Smooth muscle cell (in vitro differentiated cells): ENCODE results near the gene ORM2. TPM values are rescaled to one million over a fixed set of nuclear protein-coding genes. Genes with fewer than 3 reads are reported as not detected.

Source experiments
- DNase-seq: peaks from one replicate; lab custom pipeline; 2025; ENCODE audit not compliant: unreplicated experiment; lab: John Stamatoyannopoulos, UW
- H2AFZ ChIP-seq: fragments of 200-600 bp; sonication (generic); 2 replicates; pipeline ENCODE4 v1.6.0; 2016; ENCODE audit warnings: antibody characterized with exemption, low read depth, mild to moderate bottlenecking
- H3F3A ChIP-seq: fragments of 200-600 bp; sonication (generic); 2 replicates; pipeline ENCODE4 v1.6.0; 2017; ENCODE audit warnings: antibody characterized with exemption, low read depth
- H3K27ac ChIP-seq: fragments of 200-600 bp; sonication (generic); 2 replicates; pipeline ENCODE4 v1.5.1; 2016; ENCODE audit warnings: low read depth, mild to moderate bottlenecking
- H3K27me3 ChIP-seq: fragments of 200-600 bp; sonication (generic); 2 replicates; pipeline ENCODE4 v1.6.1; 2016; ENCODE audit warnings: low read depth, mild to moderate bottlenecking
- H3K36me3 ChIP-seq: fragments of 200-600 bp; sonication (generic); 2 replicates; pipeline ENCODE4 v1.5.1; 2016; ENCODE audit warnings: low read depth
- H3K4me1 ChIP-seq: fragments of 200-600 bp; sonication (generic); 2 replicates; pipeline ENCODE4 v1.5.1; 2016; ENCODE audit warnings: low read depth
- H3K4me2 ChIP-seq: fragments of 200-600 bp; sonication (generic); 2 replicates; pipeline ENCODE4 v1.6.0; 2016; ENCODE audit warnings: mild to moderate bottlenecking
- H3K4me3 ChIP-seq: fragments of 200-600 bp; sonication (generic); 2 replicates; pipeline ENCODE4 v1.5.1; 2016; ENCODE audit warnings: mild to moderate bottlenecking
- H3K79me2 ChIP-seq: fragments of 200-600 bp; sonication (generic); 2 replicates; pipeline ENCODE4 v1.6.0; 2016; ENCODE audit warnings: low read depth, mild to moderate bottlenecking
- H3K9ac ChIP-seq: fragments of 200-600 bp; sonication (generic); 2 replicates; pipeline ENCODE4 v1.6.0; 2016; ENCODE audit warnings: low read depth
- H3K9me3 ChIP-seq: fragments of 200-600 bp; sonication (generic); replicated peaks from 2 replicates; pipeline ENCODE4 v1.5.1; 2016; ENCODE audit warnings: low read depth
- H4K20me1 ChIP-seq: fragments of 200-600 bp; sonication (generic); 2 replicates; pipeline ENCODE4 v1.6.0; 2016; ENCODE audit warnings: low read depth
- WGBS: methylation state at CpG from one replicate; pipeline ENCODE4 v1.1.7; 2016; ENCODE audit warnings: low lambda C conversion rate; 5-methylcytosine and 5-hydroxymethylcytosine counted together
- polyA plus RNA-seq: library from polyadenylated mRNA; unstranded; fragments of >200 nt; fragmentation: Nextera tagmentation; extraction: Ambion mirVana; gene quantifications from 2 replicates; pipeline ENCODE4 v1.2.1, GENCODE V29; 2016
- total RNA-seq: library from RNA; depleted of rRNA; stranded (reverse); fragments of >200 nt; gene quantifications from 2 replicates; pipeline ENCODE4 v1.2.3, GENCODE V29; 2014
- TF ChIP-seq, protein P1 (sequence below): fragments of 200-600 bp; sonication (generic); IDR thresholded peaks from 2 replicates; pipeline ENCODE4 v1.5.1; 2017; ENCODE audit warnings: borderline replicate concordance, mild to moderate bottlenecking, antibody characterized with exemption; ENCODE audit not compliant: insufficient read depth, poor library complexity, severe bottlenecking

The ORM2 gene
- total and polyA plus RNA-seq, 2 experiments from 2014 or later, result not detected

DNA sequence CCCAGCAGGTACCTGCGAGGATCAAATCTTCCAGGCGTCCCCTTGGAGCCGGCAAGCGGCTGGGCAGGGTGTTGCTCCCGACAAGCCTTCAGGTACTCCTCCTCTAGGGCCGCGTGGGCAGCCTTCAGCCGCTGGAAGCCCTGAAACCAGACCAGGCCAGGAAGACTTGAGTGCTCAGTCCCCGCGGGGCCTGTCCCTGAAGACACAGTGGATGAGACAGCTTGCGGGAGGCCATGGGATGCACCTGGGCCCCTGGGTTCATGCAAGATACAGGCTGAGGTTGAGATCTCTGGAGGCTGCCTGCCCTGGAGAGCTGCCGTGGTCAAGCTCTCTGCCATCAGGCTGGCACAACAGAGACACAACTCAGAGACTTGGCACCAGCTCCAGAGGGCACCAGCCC, 32.7 kb downstream of the ORM2 start:
- TF ChIP-seq, protein P1, sequence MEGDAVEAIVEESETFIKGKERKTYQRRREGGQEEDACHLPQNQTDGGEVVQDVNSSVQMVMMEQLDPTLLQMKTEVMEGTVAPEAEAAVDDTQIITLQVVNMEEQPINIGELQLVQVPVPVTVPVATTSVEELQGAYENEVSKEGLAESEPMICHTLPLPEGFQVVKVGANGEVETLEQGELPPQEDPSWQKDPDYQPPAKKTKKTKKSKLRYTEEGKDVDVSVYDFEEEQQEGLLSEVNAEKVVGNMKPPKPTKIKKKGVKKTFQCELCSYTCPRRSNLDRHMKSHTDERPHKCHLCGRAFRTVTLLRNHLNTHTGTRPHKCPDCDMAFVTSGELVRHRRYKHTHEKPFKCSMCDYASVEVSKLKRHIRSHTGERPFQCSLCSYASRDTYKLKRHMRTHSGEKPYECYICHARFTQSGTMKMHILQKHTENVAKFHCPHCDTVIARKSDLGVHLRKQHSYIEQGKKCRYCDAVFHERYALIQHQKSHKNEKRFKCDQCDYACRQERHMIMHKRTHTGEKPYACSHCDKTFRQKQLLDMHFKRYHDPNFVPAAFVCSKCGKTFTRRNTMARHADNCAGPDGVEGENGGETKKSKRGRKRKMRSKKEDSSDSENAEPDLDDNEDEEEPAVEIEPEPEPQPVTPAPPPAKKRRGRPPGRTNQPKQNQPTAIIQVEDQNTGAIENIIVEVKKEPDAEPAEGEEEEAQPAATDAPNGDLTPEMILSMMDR, result no peak
- Histone ChIP-seq H3K9ac (no peak overlapping the region), H3K27ac (no peak overlapping the region), H3F3A (peaks cover 14% of the 10 kb centered on the region), H4K20me1 (no peaks in the 10 kb centered on the region), H2AFZ (no peak overlapping the region), H3K4me1 (no peaks in the 10 kb centered on the region), H3K4me3 (no peak overlapping the region), H3K36me3 (peaks cover 9% of the 10 kb centered on the region), H3K27me3 (no peaks in the 10 kb centered on the region), H3K4me2 (no peak overlapping the region), H3K79me2 (no peaks in the 10 kb centered on the region), H3K9me3 (no peaks in the 10 kb centered on the region)
- DNase-seq, result no peak
- 97% methylated on average over 12 of the region's 12 CpGs for WGBS

DNA sequence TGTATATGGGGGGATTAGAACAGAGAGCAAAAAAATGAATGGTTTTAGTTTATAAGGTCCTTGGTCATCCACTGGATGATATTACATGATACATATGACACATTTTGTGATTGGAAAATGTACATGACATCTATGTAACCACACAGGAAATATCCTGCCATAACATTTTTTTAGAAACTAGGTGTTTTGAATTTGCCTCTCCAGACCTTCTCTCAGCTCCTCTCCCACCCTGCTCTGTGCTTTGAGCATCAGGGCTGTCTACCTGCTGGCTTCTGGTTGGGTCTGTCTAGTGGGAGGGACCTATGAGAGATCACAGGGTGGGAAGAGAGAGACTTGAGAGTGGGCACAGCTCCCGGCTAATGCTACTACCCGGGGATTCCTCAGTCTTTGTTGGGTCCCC, 33.8 kb downstream of the ORM2 start:
- Histone ChIP-seq H3K27ac (no peak overlapping the region), H3K36me3 (peaks cover 5% of the 10 kb centered on the region), H3K9ac (no peak overlapping the region), H3K4me2 (no peak overlapping the region), H3K4me3 (no peak overlapping the region), H3F3A (peaks cover 14% of the 10 kb centered on the region), H2AFZ (no peak overlapping the region), H3K4me1 (no peaks in the 10 kb centered on the region), H3K27me3 (no peaks in the 10 kb centered on the region), H3K79me2 (no peaks in the 10 kb centered on the region), H4K20me1 (no peaks in the 10 kb centered on the region), H3K9me3 (no peaks in the 10 kb centered on the region)
- TF ChIP-seq, protein P1, result no peak
- WGBS, result 80% methylated on average over 2 of the region's 2 CpGs
- DNase-seq, result no peak

DNA sequence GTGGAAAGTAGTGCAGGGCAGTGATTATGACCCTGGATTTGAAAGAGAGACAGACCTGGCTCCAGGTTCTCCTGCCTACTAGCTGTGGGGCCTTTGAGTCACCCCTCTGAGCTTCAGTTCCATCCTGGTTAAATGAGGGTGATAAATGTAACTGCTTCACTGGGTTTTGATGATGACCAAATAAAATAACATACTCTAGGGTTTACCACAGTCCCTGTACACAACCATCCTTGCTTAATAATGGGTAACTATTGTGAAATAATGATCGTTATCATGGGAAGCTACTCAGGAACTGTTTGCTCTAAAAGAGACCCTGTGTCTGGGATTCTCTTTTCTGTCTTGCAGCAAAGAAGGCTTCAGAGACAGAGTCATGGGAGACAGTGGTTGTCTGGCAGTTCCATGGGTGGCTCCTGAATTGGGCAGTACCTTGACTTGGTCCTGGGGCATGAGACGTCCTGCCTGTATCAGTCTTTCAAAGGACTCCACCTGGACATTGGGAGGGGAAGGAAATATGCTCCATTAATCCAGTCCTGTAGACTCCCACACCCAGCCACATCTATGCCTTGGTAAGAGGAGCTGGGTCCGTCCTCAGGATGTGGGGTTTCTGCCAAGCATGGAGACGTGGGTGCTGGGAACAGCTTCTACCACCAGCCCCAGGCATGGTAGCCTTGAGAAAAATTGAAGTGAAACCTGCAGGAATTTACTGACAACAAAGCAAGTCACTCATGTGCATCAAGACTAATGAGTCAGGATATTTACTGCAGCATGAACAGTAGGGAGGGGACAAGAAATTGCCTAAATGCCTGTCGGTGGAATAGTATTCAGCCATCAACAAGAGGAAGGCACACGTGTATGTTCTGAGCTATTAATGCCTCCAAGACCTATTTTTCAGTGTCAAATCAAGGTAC, 34.7 kb downstream of the ORM2 start:
- H3F3A ChIP-seq, result peaks cover 14% of the 10 kb centered on the region
- no peaks in the 10 kb centered on the region for H4K20me1 ChIP-seq
- peaks cover 4% of the 10 kb centered on the region for H3K36me3 ChIP-seq
- no peak for DNase-seq
- TF ChIP-seq, protein P1, result no peak
- no peak overlapping the region for H3K4me3 ChIP-seq
- 85% methylated on average over 6 of the region's 6 CpGs for WGBS
- H3K4me2 ChIP-seq, result no peak overlapping the region
- no peak overlapping the region for H2AFZ ChIP-seq
- no peaks in the 10 kb centered on the region for H3K9me3 ChIP-seq
- H3K27me3 ChIP-seq, result no peaks in the 10 kb centered on the region
- H3K9ac ChIP-seq, result no peak overlapping the region
- H3K4me1 ChIP-seq, result no peaks in the 10 kb centered on the region
- no peak overlapping the region for H3K27ac ChIP-seq
- no peaks in the 10 kb centered on the region for H3K79me2 ChIP-seq

DNA sequence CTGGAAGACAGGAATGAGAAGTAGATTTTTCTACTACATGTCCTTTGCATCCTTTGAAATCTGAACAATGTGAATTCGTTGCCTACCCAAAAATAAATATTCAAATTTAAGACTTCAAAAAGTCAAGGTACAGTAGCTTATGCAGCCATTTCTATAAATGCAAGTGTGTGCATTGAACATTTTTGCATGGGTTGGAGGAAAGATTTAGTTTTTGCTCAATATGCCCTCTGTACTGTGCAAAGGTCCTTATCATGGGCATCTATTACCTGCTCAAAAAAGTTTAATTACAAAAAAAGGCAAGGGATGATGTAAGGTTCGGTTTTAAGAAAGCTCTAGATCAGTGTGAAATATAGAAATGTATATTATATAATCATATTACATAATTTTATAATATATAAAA, 35.5 kb downstream of the ORM2 start:
- Histone ChIP-seq H3K27ac (no peak overlapping the region), H3K4me1 (no peaks in the 10 kb centered on the region), H3F3A (peaks cover 14% of the 10 kb centered on the region), H4K20me1 (no peaks in the 10 kb centered on the region), H3K4me2 (no peak overlapping the region), H2AFZ (no peak overlapping the region), H3K27me3 (no peaks in the 10 kb centered on the region), H3K79me2 (no peaks in the 10 kb centered on the region), H3K9ac (no peak overlapping the region), H3K36me3 (peaks cover 4% of the 10 kb centered on the region), H3K4me3 (no peak overlapping the region), H3K9me3 (no peaks in the 10 kb centered on the region)
- no peak for DNase-seq
- TF ChIP-seq, protein P1, result no peak
- WGBS, result 97% methylated on average over 2 of the region's 2 CpGs
